ENCODE results near the gene CALML5.

DNA sequence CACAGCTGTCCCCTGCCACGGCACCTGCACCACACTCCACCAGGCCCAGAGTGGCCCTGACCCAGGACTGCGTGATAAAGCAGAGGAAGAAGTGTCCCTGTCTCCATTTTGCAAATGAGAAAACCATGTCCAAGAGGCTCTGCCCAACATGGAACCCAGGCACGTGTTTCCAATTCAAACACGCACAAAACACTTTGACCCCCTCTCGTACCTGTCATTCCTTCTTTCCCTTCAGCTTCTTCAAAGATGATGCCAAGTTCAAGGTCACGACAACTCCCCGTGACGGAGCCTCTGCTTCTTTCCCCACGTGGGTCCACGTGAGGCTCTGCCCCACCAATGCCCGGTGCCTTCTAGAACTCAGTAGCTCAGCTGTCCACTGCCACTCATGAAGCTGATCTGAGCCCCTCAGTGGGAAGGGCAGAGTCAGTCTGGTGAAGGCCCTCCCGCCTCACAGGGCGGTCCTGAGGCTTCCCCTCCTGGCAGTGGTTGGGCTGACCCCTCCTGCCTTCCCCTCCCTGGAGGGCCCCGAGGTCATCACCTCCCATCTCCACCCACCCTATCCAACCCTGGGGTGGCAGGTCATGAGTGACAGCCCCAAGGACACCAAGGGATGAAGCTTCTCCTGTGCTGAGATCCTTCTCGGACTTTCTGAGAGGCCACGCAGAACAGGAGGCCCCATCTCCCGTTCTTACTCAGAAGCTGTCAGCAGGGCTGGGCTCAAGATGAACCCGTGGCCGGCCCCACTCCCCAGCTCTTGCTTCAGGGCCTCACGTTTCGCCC, 19.0 kb downstream of the CALML5 start:
- TF ChIP-seq YY1 (IDR thresholded peaks at IDR 0.05; ENCODE audit: low read depth) (no peak), TAF1 (IDR thresholded peaks at IDR 0.05; ENCODE audit: borderline replicate concordance, low read depth, low read length) (no peak), SIN3A (IDR thresholded peaks at IDR 0.05; ENCODE audit: borderline replicate concordance, low read depth, low read length) (no peak), FOSL2 (IDR thresholded peaks at IDR 0.05; ENCODE audit: borderline replicate concordance, low read depth) (no peak), POLR2AphosphoS5 (IDR thresholded peaks at IDR 0.05; ENCODE audit: low read depth, low read length) (no peak), FOXM1 (IDR thresholded peaks at IDR 0.05; ENCODE audit: low read depth) (no peak), MAX (IDR thresholded peaks at IDR 0.05; ENCODE audit: low read depth) (no peak), FOXJ3 (CRISPR knock-in tag; IDR thresholded peaks at IDR 0.05) (no peak), TCF12 (IDR thresholded peaks at IDR 0.05) (no peak), TEAD4 (IDR thresholded peaks at IDR 0.05; ENCODE audit: borderline replicate concordance, insufficient read depth) (no peak)
- TF ChIP-seq, protein P1, sequence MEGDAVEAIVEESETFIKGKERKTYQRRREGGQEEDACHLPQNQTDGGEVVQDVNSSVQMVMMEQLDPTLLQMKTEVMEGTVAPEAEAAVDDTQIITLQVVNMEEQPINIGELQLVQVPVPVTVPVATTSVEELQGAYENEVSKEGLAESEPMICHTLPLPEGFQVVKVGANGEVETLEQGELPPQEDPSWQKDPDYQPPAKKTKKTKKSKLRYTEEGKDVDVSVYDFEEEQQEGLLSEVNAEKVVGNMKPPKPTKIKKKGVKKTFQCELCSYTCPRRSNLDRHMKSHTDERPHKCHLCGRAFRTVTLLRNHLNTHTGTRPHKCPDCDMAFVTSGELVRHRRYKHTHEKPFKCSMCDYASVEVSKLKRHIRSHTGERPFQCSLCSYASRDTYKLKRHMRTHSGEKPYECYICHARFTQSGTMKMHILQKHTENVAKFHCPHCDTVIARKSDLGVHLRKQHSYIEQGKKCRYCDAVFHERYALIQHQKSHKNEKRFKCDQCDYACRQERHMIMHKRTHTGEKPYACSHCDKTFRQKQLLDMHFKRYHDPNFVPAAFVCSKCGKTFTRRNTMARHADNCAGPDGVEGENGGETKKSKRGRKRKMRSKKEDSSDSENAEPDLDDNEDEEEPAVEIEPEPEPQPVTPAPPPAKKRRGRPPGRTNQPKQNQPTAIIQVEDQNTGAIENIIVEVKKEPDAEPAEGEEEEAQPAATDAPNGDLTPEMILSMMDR (IDR thresholded peaks at IDR 0.05), result no peak

Data from SK-N-SH (cell line).